ENCODE results near the gene SEMA3F.

GRCh38 chr3:50212971-50213370, 57.8 kb downstream of the SEMA3F start:
- TF ChIP-seq CTCF (IDR thresholded peaks at IDR 0.05; ENCODE audit: low read length) (no peak), EZH2 (optimal IDR thresholded peaks at IDR 0.05; ENCODE audit: low read depth, low read length) (no peak)
